ENCODE measurements around the gene MSGN1. TPM values are rescaled to one million over a fixed set of nuclear protein-coding genes. Genes with fewer than 3 reads are reported as not detected.

MSGN1 gene
- total RNA-seq, 2 donors from 2014 or later = not detected

- WGBS = 45% methylated on average over 2 of the region's 2 CpGs
- TF ChIP-seq POLR2A (IDR thresholded peaks at IDR 0.05) (no peak), POLR2AphosphoS5 (IDR thresholded peaks at IDR 0.05) (no peak), CTCF (IDR thresholded peaks at IDR 0.05) (no peak)
- Histone ChIP-seq H3K27ac (no peak overlapping the region), H3K4me3 (no peak overlapping the region), H3K9me3 (no peaks in the 10 kb centered on the region), H3K36me3 (no peaks in the 10 kb centered on the region), H3K4me1 (replicated peaks) (no peaks in the 10 kb centered on the region), H3K27me3 (replicated peaks; ENCODE audit: insufficient read depth) (no peaks in the 10 kb centered on the region)
- DNase-seq (ENCODE audit: low spot score) = no peak
- intact Hi-C loops (cut with DNase I) = no loop called here
Measured at GRCh38 chr2:17791817-17792130, 24.5 kb upstream of the MSGN1 start.

- H3K27me3 ChIP-seq (replicated peaks; ENCODE audit: insufficient read depth) = no peaks in the 10 kb centered on the region
- H3K36me3 ChIP-seq = no peaks in the 10 kb centered on the region
- H3K4me1 ChIP-seq (replicated peaks) = no peaks in the 10 kb centered on the region
- no peak overlapping the region for H3K27ac ChIP-seq
- no peak for DNase-seq (ENCODE audit: low spot score)
- intact Hi-C loops (cut with DNase I) = no loop called here
- WGBS = 68% methylated on average over 1 of the region's 1 CpG
- H3K4me3 ChIP-seq = no peak overlapping the region
- TF ChIP-seq CTCF (IDR thresholded peaks at IDR 0.05) = no peak
- no peak for TF ChIP-seq POLR2AphosphoS5 (IDR thresholded peaks at IDR 0.05)
- TF ChIP-seq POLR2A (IDR thresholded peaks at IDR 0.05) = no peak
- H3K9me3 ChIP-seq = no peaks in the 10 kb centered on the region
Measured at GRCh38 chr2:17792515-17792914, 23.7 kb upstream of the MSGN1 start.

- WGBS = 38% methylated on average over 4 of the region's 4 CpGs
- intact Hi-C loops (cut with DNase I) = no loop called here
- H3K4me3 ChIP-seq = no peak overlapping the region
- no peak overlapping the region for H3K27ac ChIP-seq
- H3K36me3 ChIP-seq = no peaks in the 10 kb centered on the region
- no peaks in the 10 kb centered on the region for H3K27me3 ChIP-seq (replicated peaks; ENCODE audit: insufficient read depth)
- no peaks in the 10 kb centered on the region for H3K4me1 ChIP-seq (replicated peaks)
- no peak for TF ChIP-seq POLR2AphosphoS5 (IDR thresholded peaks at IDR 0.05)
- TF ChIP-seq POLR2A (IDR thresholded peaks at IDR 0.05) = no peak
- TF ChIP-seq CTCF (IDR thresholded peaks at IDR 0.05) = no peak
- no peak for DNase-seq (ENCODE audit: low spot score)
- H3K9me3 ChIP-seq = no peaks in the 10 kb centered on the region
Measured at GRCh38 chr2:17793296-17793695, 23.0 kb upstream of the MSGN1 start.

- H3K4me1 ChIP-seq (replicated peaks) = no peaks in the 10 kb centered on the region
- H3K27me3 ChIP-seq (replicated peaks; ENCODE audit: insufficient read depth) = no peaks in the 10 kb centered on the region
- TF ChIP-seq POLR2AphosphoS5 (IDR thresholded peaks at IDR 0.05) (no peak), CTCF (IDR thresholded peaks at IDR 0.05) (no peak), POLR2A (IDR thresholded peaks at IDR 0.05) (no peak)
- H3K36me3 ChIP-seq = no peaks in the 10 kb centered on the region
- no peak overlapping the region for H3K4me3 ChIP-seq
- no peak overlapping the region for H3K27ac ChIP-seq
- no peaks in the 10 kb centered on the region for H3K9me3 ChIP-seq
- intact Hi-C loops (cut with DNase I) = no loop called here
- WGBS = 81% methylated on average over 6 of the region's 6 CpGs
- DNase-seq (ENCODE audit: low spot score) = no peak
Measured at GRCh38 chr2:17793803-17794354, 22.4 kb upstream of the MSGN1 start.

GRCh38 chr2:17795309-17795708 lies 21.0 kb upstream of the MSGN1 start:
- Histone ChIP-seq H3K36me3 (no peaks in the 10 kb centered on the region), H3K27me3 (replicated peaks; ENCODE audit: insufficient read depth) (no peaks in the 10 kb centered on the region), H3K4me1 (replicated peaks) (no peaks in the 10 kb centered on the region), H3K27ac (peak overlapping the region; percentile 33 to 39), H3K9me3 (no peaks in the 10 kb centered on the region), H3K4me3 (no peak overlapping the region)
- intact Hi-C loops (cut with DNase I) = no loop called here
- peak; percentile 79 for TF ChIP-seq POLR2AphosphoS5 (IDR thresholded peaks at IDR 0.05)
- no peak for TF ChIP-seq POLR2A (IDR thresholded peaks at IDR 0.05)
- peak; percentile 72 for DNase-seq (ENCODE audit: low spot score)
- WGBS = 45% methylated on average over 5 of the region's 5 CpGs

Data from prostate gland (tissue), 2 donors.